GM19438 (cell line): ENCODE data around the gene HMBS.
"Not testable (repeated sequence)": the region's sequence is repeated elsewhere in the genome, so short reads cannot be mapped to it uniquely, and the experiment has no call there.

Experiments used
- ATAC-seq: cut with Tn5 transposase; IDR thresholded peaks from one replicate; pipeline ENCODE4 v1.9.1; 2021; ENCODE audit warnings: low read depth; ENCODE audit not compliant: unreplicated experiment

Gene HMBS

DNA sequence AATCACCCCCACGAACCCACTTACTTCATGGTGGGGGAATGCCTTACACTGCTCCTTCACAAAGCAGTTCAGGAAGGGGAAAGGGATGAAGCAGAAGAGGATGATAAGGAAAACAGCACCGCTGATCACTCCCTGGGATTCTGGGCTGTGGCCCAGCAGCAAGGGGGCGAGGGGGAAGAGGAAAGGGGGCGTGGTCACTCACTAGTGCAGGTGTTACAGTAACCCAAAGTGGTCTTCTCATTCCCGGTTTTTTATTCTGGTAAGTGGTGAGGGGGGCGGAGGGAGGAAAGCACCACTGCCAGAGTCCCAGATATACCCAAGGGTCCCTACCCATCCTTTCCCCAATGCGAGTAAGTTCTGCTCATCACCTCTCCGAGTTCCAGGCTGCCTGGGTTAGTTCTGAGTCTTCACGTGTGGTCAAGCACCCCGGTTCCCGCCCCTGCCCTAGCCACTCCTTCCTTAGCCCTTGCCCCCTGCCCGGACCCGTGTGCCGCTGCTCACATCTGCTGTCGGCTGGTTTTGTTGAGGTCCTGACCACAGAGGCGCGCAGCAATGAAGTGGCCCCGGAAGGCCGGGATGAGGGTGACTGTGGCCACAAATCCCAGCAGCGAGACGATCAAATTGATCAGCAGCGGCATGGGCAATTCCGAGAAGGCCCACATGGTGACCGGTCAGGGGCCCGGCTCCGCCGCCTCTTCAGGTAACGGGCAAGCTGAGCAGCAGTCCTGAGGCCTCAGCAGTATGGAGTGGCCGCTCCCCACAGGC is 16.5 kb downstream of the HMBS start:
- ATAC-seq = peak; percentile 14

DNA sequence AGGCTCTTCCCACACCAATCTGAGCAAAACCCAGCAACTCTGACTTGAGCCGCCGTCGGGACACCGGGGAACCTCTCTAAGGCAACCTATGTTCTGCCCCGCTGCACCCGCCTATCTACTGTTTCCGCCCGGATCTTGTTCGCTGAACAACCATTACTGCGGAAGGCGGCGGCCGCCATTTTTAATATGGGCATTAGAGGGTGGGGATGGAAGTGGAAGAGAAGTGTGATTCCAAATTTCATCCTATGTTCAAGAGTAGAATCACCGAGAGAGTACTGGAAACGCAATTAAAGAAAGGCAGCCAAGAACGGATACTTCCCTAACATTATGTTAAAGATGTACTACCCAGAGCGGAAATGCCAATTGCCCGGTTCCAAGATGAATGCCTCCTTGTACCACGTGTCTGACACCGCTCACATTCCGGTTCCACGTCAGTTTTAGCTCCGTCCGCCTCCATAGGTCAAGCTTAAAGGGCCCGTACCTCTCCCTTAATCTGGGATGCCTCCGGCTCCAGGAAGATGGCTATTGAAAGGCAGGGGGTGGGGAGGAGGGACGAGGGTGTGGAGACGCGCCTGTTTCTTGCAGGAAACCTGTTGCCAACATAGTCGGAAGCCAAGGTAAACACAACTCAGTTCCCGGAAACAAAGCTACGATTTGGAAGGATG is 17.2 kb downstream of the HMBS start, which contains the start of gene DPAGT1:
TSS of gene DPAGT1 (minus strand) at position 95 of the 665 bp plus-strand sequence. CDS start 198 bp downstream, outside the sequence.
- peak; percentile 63 for ATAC-seq

DNA sequence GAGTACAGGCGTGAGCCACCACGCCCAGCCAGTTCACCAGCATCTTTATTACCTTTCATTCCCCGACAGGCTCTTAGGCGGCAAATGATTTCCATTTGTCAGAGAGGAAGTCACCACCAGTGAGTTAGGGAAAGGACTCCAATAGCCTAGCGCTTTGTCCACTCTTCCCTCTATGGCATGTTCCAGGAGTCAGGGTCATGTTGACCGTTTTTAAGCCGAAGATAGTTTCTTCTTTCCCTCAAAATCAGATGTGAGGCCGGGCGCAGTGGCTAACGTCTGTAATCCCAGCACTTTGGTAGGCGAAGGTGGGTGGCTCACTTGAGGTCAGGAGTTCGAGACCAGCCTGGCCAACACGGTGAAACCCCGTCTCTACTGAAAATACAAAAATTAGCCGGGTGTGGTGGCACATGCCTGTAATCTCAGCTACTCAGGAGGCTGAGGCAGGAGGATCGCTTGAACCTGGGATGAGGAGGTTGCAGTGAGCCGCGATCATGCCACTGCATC is 18.5 kb downstream of the HMBS start:
- not testable (repeated sequence) for ATAC-seq

DNA sequence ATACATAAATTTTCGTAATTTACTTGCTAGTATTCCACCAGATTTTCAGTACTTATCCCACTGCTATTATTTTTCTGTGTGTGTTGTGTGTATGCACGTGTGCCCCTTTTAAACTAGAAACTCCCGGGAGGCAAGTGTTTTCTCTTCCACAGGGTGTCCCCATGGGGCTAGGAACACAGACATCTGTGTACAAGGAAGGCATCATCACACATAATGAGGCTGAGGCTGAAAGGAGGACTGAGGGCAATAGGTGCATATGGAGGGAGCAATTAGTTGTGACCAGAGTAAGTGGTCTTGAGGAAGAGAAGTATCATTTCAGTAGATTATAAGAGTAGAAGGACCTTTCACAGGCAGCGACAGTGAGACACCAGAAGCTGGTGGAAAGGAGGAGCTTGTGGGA is 19.1 kb downstream of the HMBS start:
- no peak for ATAC-seq

DNA sequence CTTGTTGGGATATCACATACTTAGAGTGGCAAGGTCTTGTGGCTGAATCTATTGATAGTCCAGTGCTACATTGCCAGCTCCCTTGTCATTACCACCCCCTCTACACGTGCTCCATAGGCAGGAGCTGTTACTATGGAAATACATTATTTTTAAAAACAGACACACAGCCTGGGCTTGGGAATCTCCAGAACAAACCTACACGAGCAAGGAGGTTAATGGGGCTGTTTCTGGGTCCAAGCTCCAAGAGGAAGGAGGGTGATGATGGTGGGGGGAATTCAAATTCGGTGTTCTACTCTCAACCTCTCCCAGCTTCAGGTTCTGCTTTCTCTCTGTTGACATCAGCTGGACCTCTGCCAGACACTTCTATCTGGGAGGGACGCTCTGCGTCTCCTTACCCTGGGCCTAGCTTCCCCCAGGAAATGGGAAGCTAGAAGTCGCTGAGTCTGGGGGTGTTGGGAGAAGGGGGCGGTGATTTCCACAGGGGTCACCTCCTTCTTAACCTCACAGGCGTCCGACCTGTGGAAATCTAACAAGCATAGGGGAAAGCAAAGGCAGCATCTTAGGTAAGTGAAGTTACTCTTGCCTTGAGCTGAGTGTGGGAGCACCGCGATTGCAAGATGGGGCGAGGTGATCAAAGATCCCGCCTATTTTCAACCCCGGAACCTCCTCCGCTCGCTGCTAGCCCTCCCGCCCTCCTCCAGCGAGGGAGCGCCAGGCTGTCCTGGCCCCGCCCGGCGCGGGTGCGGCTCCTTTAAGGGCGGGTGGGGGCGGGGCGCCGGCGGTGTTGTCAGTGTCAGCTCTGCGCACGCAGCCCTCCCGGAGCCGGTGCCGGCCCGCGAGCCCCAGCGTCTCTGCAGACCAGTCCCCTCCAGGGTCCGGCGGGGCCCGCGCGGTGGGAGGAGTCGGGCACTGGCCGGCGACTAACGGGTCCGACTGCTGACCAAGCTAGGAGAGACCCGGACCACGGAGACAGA is 22.2 kb downstream of the HMBS start, which contains the start of gene C2CD2L:
TSS of gene C2CD2L (plus strand) at position 781 of the 974 bp plus-strand sequence. CDS start 398 bp downstream, outside the sequence.
- peak; percentile 62 for ATAC-seq

DNA sequence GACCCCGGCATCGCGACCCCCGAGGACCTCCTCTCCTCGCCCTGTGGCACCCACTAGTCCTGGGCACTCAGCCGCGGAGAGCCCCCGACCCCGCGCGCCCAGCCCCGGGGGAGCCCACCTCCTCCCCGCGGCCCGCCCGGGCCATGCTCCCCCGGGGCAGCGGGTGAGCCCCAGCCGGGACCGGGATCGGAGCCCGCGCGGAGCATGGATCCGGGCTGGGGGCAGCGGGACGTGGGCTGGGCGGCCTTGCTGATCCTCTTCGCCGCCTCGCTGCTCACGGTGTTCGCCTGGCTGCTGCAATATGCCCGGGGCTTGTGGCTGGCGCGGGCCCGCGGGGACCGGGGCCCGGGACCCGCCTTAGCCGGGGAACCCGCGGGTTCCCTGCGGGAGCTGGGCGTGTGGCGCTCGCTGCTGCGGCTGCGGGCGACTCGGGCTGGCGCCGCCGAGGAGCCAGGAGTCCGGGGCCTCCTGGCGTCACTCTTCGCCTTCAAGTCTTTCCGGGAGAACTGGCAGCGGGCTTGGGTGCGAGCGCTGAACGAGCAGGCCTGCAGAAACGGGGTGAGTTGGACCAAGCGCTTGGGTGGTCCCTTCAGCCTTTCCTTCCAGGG is 23.0 kb downstream of the HMBS start:
- ATAC-seq = peak; percentile 10

- ATAC-seq = no peak
These were observed 23.6 kb downstream of the HMBS start for GRCh38 chr11:119108146-119108856.

DNA sequence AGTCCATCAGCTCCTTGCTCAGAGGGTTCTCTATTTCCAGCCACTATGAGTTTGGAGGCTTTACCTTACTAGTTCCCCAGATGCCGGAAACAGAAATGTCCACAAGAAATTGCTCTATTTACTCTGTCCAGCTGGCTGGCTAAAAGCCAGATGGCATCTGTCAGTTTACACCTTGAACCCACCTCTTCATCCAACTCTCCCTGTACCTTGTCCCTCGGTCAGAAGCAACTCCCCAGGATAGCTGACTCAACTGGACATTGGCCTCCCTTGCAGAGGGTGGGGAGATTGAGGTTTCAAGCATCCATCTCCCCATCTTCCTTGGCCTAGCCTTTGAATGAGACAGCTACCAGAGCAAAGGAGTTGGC is 24.2 kb downstream of the HMBS start:
- ATAC-seq = no peak

- ATAC-seq = no peak
These were observed 25.2 kb downstream of the HMBS start for GRCh38 chr11:119109843-119110242.

DNA sequence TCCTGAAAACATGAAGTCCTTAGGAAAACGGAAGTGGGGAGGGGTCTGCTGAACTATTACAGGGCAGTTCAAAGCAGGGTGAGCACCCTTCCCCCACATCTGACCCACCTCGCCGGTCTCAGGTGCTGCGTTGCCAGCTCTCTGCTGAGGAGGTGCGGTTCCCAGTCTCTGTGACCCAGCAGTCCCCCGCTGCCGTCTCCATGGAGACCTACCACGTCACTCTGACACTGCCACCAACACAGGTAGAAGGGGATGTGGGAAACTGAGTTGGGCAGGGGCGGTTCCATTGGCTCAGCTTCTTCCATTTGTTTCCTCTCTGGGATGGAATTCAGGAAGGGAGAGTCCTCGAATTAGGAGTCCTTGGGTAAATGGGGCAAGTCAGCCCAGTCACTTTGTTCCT is 25.8 kb downstream of the HMBS start:
- no peak for ATAC-seq

DNA sequence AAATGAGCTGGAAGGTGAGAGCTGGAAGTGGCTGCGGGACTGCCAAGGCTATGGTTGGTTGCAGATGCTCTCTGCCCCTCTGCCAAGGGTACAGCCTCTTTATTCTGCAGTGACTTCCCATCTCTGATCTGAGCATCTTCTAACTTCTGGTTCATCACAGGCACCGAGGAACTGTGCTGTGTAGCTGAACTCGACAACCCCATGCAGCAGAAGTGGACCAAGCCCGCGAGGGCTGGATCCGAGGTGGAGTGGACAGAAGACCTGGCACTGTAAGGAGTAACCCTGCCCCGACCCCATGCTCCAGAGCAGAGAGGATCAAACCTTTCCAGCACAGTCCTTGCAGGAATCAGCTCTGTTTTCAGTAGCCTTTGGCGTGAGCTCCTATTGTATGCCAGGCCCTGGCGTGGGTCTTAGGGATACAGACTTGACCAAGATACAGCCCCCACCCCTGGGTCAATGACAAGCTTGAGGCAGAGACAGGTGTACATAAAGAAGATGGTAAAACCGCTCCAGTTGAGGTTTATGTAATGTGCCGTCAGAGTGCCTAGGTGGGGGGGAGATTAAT is 26.8 kb downstream of the HMBS start:
- no peak for ATAC-seq

DNA sequence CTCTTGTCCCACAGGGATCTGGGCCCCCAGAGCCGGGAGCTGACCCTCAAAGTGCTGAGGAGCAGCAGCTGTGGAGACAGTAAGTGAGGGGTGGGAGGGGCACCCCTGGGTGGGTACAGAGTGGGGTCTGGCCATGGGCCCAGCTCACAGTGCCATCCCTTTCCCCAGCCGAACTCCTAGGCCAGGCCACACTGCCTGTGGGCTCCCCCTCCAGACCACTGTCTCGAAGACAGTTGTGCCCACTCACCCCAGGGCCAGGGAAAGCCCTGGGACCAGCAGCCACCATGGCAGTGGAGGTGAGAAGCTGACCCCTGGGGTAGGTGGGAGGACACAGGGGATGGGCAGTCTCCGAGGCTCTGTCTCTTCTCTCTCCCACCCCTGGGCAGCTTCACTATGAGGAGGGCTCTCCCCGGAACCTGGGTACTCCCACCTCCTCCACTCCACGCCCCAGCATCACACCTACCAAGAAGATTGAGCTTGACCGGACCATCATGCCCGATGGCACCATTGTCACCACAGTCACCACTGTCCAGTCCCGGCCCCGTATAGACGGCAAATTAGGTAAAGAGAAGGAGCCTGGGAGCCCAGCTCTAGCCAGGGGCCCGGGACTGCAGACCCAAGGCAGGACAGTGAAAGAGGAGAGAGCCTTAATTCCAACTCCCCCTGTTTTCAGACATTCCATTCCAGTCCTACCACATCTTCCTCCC is 27.8 kb downstream of the HMBS start:
- no peak for ATAC-seq

GRCh38 chr11:119113716-119114115 is 29.0 kb downstream of the HMBS start:
- ATAC-seq = no peak

DNA sequence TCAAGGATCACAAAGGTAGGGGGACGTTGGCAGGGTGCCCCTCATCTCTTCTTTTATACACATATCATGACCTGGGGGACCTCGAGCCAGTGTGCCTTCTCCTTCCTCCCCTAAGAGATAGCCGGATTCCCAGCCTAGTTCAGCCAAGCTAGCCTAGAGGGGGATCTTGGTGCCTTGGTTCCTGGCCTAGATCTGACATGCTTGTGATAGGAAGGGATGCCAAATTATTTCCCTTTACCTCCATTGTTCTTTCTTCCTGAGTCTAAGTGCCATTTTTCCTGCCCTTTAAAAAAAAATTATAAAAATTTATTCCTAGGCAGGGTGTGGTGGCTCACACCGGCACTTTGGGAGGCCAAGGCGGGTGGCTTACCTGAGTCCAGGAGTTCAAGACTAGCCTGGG is 29.7 kb downstream of the HMBS start:
- no peak for ATAC-seq

GRCh38 chr11:119115484-119116234 is 31.0 kb downstream of the HMBS start:
- ATAC-seq = no peak

GRCh38 chr11:119116235-119116594 is 31.5 kb downstream of the HMBS start:
- ATAC-seq = no peak

GRCh38 chr11:119116601-119117000 is 31.9 kb downstream of the HMBS start:
- no peak for ATAC-seq
